GM12892 (cell line): Measurements from ENCODE around the gene ARL6IP5.

Source experiments
- DNase-seq: peaks from one replicate; pipeline ENCODE4 v3.0.0; 2011; ENCODE audit not compliant: insufficient read length
- FAIRE-seq: peaks from 2 replicates; lab custom pipeline; 2011; peaks lifted over from hg19 to GRCh38; lab: Jason Lieb, UNC
- POLR2A ChIP-seq: IDR thresholded peaks from 2 replicates; pipeline ENCODE4 v1.6.1; 2011; ENCODE audit warnings: low read depth, low read length, control low read depth
- POLR2AphosphoS5 ChIP-seq: IDR thresholded peaks from 2 replicates; pipeline ENCODE4 v1.6.1; 2011; ENCODE audit warnings: low read depth, low read length, control low read depth
- TAF1 ChIP-seq: IDR thresholded peaks from 2 replicates; pipeline ENCODE4 v1.6.1; 2011; ENCODE audit warnings: low read depth, mild to moderate bottlenecking, control low read depth, low read length, borderline replicate concordance

The ARL6IP5 gene

GRCh38 chr3:69079269-69080159 lies 5.2 kb upstream of the ARL6IP5 start:
- TF ChIP-seq POLR2A (no peak), TAF1 (no peak), POLR2AphosphoS5 (no peak)
- no peak for DNase-seq
- FAIRE-seq = peak; percentile 82

GRCh38 chr3:69080233-69080920 lies 4.4 kb upstream of the ARL6IP5 start, which contains the start of gene UBA3:
Gene UBA3 (minus strand): TSS chr3:69080365. CDS start chr3:69080353, 12 bp downstream.
- FAIRE-seq (peak; percentile 96), DNase-seq (peak; percentile 51)
- TF ChIP-seq POLR2AphosphoS5 = no peak
- TF ChIP-seq POLR2A = peak; percentile 80
- TF ChIP-seq TAF1 = peak; percentile 97

GRCh38 chr3:69081583-69082262 lies 3.0 kb upstream of the ARL6IP5 start:
- TF ChIP-seq POLR2AphosphoS5 (no peak), TAF1 (no peak), POLR2A (no peak)
- peak; percentile 90 for FAIRE-seq
- no peak for DNase-seq

- DNase-seq (no peak), FAIRE-seq (no peak)
- TF ChIP-seq POLR2AphosphoS5 (no peak), POLR2A (no peak), TAF1 (no peak)
Observed at GRCh38 chr3:69082361-69082760, 2.4 kb upstream of the ARL6IP5 start.

- peak; percentile 78 for FAIRE-seq
- TF ChIP-seq TAF1 (no peak), POLR2A (peak; percentile 59), POLR2AphosphoS5 (peak; percentile 53)
- peak; percentile 39 for DNase-seq
Observed at GRCh38 chr3:69082805-69083204, 1.9 kb upstream of the ARL6IP5 start.

- DNase-seq = no peak
- TF ChIP-seq POLR2A (no peak), TAF1 (no peak), POLR2AphosphoS5 (no peak)
- FAIRE-seq = peak; percentile 21
Observed at GRCh38 chr3:69085168-69085832, 563 bp downstream of the ARL6IP5 start.

GRCh38 chr3:69085833-69086722 lies 1.3 kb downstream of the ARL6IP5 start:
- TF ChIP-seq TAF1 = no peak
- TF ChIP-seq POLR2AphosphoS5 = no peak
- no peak for TF ChIP-seq POLR2A
- FAIRE-seq (peak; percentile 65), DNase-seq (no peak)

- no peak for FAIRE-seq
- no peak for TF ChIP-seq TAF1
- TF ChIP-seq POLR2A = no peak
- TF ChIP-seq POLR2AphosphoS5 = no peak
- no peak for DNase-seq
Observed at GRCh38 chr3:69087030-69087791, 2.5 kb downstream of the ARL6IP5 start.

- no peak for TF ChIP-seq POLR2AphosphoS5
- TF ChIP-seq POLR2A = no peak
- no peak for TF ChIP-seq TAF1
- DNase-seq = no peak
- FAIRE-seq = peak; percentile 76
Observed at GRCh38 chr3:69088063-69088462, 3.3 kb downstream of the ARL6IP5 start.
